GM21717 (cell line): ENCODE measurements around the gene NOP9.
A peak's percentile ranks its signal among the peaks of the same experiment; 100 is the strongest.

ENCODE experiments used
- ATAC-seq: cut with Tn5 transposase; IDR thresholded peaks from one replicate; pipeline ENCODE4 v1.9.1; 2021; ENCODE audit warnings: mild to moderate bottlenecking, moderate library complexity; ENCODE audit not compliant: unreplicated experiment

The NOP9 gene

DNA sequence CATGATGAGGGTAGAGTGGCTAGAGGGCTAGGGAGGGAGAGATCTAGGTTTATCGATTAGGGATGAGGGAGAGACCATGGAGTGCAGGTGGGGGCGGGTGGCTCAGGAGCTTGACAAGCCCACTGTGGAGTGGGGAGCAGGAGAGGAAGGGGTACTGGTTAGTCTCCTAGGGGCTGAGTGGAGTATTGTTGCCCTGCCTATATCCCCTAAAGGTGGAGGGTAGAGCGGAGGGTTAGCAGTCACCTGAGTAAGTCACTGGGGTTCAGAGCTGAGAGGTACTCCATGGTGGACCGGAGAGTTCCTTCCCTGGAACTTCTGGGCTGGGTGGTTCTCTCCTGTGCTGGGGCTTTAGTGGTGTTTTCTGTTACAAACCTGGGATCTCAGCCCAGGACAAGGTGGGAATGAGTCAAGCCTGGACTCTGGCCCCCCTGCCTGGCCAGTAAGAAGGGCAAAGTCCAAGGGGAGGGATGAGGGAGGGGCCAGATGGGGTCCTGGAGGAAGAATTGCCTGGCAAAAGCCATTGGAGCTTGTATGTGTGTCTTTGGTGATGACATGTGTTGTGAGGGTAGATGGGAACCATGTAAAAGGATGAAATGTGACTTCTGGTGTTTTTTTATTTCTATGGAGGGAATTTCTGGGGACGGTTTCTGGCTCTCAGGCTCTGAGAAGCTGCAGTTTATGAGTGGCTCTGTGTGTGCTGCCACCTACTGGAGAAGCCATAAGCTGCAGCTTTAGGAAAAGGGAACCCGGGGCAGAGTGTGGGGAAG is 8.1 kb downstream of the NOP9 start, which contains the start of gene CIDEB:
CIDEB (minus strand) TSS at position 403 of the 767 bp plus-strand sequence; CDS start at position 284, 119 bp downstream.
- no peak for ATAC-seq

DNA sequence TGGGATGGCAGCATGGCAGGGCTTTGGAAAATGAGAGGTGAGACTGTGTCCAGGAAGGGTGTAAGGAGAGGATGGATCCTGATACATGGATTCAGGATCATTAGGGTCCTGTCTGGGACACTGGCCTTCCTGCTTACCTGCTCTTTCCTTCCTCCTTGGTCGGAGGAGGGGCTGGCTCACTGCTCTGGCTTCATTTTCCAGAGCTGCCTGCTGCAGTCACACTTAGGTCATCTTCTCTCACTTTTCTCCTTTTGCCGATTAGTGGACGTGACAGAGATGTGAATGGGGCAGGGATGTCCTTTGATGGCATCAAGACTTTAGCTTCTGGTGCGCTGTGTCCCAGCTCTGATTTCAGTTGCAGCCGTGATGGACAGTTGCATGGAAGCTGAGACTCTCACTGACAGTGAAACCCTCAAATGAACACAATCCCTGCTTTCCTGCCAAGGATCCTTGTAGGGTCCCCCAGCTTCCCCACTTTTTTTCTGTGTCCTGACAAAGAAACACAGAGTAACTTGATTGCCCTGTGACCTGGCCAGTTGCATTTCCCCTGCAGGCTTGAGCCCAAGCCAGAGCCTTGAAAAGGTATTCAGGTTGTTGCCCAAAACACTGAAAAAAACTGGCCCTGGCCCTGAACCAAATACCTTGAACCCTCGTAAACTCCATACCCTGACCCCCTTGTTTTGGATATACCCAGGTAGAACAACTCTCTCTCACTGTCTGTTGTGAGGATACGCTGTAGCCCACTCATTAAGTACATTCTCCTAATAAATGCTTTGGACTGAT is 8.9 kb downstream of the NOP9 start:
- no peak for ATAC-seq

DNA sequence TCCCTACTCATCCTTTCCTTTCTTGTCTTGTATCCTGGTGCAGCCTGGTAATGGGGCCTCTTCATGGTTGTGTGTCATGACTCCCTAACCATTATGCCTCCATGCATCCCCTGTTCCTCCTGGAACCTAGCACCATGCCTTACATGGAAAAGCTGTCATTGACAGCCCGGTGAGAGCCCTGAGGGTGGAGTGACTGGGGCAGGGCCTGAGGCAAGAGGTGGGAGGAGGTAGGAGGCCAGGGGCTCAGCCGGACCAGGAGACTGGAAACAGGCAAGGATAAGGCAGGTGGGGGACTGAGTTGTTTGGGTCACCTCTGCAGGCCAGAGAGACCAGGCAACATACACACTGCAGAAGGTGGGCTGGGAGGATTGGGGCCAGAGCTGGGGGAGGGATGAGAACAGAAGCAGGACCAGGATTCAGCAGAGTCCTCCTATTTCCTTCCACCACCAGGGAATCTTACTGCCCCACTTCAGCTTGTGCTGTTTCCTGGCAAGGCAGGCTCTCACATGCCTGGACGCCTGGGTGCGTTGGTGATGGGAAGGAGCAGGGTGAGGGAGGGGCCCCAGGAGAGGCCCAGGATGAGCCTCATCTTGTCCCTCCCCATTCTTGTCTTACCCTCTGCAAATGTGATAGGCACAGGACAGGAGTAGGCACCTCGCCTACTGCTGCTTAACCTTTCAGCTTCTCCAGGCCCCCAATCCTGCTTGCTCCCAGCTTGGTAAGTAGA is 10.1 kb downstream of the NOP9 start, which contains the start of gene LTB4R2:
LTB4R2 (plus strand) TSS at position 603 of the 727 bp plus-strand sequence. CDS start 525 bp downstream, outside the sequence.
- no peak for ATAC-seq

DNA sequence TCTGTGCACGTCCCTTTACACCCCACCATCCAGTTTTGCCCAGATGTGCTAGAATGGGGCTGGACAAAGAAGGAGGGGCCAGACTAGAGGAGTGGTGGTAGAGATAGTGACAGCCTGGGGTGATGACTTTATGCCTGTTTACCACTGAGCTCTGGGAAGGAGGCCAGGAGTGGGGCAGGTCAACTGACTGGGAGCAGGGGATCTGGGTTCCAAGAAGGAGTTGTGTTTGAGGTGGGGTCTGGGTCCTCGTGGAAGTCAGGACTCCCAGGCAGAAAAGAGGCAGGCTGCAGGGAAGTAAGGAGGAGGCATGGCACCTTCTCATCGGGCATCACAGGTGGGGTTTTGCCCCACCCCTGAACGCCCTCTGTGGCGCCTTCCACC is 10.6 kb downstream of the NOP9 start:
- no peak for ATAC-seq

DNA sequence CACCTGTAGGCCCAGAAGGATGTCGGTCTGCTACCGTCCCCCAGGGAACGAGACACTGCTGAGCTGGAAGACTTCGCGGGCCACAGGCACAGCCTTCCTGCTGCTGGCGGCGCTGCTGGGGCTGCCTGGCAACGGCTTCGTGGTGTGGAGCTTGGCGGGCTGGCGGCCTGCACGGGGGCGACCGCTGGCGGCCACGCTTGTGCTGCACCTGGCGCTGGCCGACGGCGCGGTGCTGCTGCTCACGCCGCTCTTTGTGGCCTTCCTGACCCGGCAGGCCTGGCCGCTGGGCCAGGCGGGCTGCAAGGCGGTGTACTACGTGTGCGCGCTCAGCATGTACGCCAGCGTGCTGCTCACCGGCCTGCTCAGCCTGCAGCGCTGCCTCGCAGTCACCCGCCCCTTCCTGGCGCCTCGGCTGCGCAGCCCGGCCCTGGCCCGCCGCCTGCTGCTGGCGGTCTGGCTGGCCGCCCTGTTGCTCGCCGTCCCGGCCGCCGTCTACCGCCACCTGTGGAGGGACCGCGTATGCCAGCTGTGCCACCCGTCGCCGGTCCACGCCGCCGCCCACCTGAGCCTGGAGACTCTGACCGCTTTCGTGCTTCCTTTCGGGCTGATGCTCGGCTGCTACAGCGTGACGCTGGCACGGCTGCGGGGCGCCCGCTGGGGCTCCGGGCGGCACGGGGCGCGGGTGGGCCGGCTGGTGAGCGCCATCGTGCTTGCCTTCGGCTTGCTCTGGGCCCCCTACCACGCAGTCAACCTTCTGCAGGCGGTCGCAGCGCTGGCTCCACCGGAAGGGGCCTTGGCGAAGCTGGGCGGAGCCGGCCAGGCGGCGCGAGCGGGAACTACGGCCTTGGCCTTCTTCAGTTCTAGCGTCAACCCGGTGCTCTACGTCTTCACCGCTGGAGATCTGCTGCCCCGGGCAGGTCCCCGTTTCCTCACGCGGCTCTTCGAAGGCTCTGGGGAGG is 11.3 kb downstream of the NOP9 start, which contains the start of gene LTB4R:
LTB4R (plus strand) TSS at position 857 of the 959 bp plus-strand sequence. CDS start 4,150 bp downstream, outside the sequence.
- ATAC-seq = peak; percentile 52

DNA sequence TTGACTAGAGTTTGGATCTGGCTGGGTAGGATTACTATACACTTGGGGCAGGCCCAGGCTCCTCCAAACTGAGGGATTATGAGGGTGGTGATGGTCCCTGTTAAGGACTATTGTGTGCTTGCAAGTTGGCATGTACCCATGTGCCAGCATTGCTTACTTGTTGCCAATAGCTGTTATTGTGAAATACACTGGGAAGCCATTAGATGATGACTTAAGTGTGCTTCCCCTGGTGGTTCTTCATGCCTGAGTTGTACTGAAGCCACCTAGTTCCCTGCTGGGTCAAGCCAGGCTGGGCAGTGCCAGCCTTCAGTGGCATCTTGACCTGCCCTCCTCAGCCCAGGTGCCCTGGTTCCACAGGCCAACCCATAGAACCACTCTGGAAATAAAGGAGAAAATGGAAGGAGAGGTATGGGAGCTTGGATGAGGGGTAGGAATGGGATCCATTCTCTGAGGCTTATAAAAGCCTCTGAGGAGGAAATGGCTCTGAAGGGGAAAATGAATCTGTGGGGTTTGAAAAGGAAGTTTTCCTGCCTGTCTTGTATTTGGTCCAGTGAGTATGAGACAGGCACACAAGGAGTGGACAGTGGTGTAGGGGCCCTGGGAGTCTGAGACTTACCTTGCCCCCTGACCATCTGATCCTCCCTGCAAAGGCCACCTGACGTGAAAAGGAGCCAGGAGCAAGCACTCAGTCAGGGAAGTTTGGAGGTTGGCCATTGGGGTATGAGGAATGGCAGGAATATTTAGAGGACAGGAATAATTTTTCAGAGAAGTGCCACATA is 12.4 kb downstream of the NOP9 start:
- no peak for ATAC-seq

DNA sequence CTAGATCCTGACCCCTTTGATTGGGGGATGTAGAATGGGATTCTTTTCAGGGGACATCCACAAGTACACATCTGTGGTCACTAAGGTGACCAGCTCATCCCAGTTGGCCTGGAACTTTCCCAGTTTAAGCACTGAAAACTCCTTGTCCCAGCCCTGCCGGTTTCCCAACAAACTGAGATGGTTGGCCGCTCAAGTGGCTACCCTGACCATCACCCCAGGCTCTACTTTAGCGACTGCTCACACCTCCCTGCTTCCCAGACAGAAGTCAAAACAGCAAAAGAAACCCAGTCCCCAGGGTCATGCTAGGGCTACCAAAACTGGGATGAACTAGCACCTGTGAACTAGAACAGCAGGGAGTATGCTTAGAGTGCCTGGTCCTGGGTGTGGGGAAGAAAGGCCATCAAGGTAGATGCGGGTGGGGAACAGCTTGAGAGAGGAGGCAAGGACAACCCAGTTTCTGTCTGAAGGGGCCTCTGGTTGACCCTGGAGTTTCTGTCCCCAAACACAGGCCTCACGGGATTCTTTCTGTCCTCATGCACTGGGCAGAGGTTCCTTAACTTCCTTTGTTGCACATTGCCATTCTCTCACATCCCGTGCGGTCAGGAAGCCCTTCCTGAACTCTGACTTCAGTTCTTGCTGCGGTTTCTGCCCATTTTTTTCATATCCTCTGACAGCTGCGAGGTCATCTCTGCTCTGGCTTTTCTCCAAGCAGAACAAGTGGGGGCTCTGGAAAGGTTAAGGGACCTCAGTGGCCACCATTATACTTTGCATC is 13.3 kb downstream of the NOP9 start:
- ATAC-seq = no peak

DNA sequence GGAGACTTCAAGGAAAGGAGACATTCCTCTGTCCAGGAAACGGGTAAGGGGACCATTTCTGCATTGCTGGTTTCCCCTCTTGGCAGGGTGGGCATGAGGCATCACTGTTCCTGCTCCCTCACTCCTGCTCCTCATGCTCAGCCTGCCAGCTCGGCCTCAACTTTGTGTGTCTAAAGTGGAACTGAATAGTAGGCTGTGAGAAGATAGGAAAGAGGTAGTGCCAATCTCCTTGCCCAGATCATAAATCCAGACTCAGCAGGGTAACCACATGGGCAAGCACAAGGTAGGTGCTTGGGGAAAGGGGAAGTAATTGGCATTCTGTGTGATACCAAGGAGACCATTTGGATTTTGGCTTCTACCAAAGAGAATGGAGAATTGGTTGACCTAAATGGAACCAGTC is 14.3 kb downstream of the NOP9 start:
- ATAC-seq = no peak

DNA sequence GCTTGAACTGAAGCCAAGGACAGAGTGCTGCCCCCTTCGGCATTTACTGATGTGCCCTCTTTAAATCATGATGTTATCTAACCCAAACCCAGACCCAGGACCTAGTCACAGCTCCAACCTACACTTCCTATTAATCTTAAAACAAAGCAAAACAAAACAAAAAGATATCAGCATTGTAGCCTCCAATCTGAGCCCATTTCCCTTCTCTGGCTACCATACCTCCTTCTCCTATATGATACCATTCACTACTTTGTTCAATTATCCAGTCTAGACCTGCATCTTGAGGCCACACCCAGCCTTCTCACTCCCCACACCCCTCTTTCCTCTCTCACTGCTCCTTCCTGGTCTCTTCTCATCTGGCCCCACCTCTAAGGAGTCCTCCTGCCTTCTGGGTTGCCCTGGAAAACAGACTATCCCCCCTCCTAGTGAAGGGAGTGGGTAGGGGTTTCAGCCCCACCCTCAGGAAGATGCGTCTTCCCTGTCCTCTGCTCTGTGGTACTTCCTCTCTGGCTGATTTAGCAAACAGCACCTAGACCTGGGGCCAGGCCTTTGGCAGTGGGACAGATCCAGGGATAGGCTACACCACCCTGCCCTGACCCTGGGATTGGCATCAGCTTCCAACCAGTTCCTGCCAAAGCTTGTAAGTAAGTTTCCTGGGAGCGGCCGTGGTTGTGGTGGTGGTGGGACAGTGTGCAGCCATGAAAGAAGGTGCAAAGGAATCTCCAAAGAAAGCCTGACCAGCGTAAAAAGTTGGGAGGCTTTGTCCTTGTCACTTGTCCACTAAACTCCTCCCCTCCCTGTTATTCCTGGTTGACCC is 14.9 kb downstream of the NOP9 start:
- no peak for ATAC-seq

DNA sequence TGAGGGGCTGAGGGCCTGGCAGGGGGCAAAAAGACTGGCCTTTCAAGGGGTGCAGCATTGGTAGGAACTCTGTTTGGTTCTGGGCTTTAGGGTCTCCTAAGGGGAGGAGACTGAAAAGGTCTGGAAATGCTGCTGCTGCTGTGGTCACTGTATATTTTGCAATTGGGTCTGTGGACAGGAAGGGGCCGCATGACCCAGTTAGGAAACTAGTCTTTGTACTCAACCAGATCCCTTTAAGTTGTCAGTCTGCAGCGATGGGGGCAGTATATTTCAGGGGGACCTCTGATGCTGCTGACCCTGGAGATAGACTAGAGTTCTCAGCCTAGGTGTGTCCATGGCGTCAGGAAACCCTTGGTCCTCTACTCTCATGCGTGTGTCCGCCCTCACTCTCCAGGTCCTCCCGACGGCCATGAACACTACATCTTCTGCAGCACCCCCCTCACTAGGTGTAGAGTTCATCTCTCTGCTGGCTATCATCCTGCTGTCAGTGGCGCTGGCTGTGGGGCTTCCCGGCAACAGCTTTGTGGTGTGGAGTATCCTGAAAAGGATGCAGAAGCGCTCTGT is 15.7 kb downstream of the NOP9 start:
- ATAC-seq = no peak

DNA sequence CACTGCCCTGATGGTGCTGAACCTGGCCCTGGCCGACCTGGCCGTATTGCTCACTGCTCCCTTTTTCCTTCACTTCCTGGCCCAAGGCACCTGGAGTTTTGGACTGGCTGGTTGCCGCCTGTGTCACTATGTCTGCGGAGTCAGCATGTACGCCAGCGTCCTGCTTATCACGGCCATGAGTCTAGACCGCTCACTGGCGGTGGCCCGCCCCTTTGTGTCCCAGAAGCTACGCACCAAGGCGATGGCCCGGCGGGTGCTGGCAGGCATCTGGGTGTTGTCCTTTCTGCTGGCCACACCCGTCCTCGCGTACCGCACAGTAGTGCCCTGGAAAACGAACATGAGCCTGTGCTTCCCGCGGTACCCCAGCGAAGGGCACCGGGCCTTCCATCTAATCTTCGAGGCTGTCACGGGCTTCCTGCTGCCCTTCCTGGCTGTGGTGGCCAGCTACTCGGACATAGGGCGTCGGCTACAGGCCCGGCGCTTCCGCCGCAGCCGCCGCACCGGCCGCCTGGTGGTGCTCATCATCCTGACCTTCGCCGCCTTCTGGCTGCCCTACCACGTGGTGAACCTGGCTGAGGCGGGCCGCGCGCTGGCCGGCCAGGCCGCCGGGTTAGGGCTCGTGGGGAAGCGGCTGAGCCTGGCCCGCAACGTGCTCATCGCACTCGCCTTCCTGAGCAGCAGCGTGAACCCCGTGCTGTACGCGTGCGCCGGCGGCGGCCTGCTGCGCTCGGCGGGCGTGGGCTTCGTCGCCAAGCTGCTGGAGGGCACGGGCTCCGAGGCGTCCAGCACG is 16.4 kb downstream of the NOP9 start:
- ATAC-seq = no peak

DNA sequence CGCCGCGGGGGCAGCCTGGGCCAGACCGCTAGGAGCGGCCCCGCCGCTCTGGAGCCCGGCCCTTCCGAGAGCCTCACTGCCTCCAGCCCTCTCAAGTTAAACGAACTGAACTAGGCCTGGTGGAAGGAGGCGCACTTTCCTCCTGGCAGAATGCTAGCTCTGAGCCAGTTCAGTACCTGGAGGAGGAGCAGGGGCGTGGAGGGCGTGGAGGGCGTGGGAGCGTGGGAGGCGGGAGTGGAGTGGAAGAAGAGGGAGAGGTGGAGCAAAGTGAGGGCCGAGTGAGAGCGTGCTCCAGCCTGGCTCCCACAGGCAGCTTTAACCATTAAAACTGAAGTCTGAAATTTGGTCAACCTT is 16.9 kb downstream of the NOP9 start:
- no peak for ATAC-seq

DNA sequence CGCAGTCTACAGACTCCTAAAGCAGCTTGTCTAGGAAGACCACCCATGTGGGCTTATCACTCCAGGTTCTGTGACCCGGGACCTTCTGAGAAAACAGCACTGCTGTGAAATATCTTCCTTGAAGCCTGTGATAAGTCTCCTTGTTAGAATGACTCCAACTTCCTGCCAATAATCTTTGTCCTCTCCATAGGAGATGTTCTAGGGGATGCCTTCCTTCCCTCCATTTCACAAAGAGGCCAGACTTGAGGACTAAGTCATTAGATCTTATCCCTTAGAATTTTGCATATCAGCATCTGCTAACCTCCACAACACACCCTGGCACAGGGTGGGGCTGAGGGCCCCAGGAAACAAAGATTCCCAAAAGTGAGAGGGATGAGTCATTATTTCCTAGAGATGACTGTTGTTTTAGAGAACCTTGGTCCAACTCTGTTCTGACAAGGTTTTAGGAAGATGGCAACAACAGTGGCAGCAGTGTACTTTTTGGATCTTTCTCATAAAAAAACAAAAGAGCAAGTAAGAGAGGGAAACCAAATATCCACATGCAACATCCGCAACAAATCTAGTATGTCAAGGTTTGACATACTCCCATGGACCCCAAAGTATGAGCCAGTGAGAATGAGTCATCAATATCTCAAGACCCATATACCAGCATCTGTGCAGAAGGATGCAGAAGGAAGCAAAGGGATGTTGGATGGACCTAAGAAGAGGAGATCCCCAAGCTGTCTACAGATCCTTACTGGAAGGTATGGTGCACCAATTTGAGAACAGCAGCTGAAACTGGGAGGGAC is 17.7 kb downstream of the NOP9 start:
- ATAC-seq = no peak

DNA sequence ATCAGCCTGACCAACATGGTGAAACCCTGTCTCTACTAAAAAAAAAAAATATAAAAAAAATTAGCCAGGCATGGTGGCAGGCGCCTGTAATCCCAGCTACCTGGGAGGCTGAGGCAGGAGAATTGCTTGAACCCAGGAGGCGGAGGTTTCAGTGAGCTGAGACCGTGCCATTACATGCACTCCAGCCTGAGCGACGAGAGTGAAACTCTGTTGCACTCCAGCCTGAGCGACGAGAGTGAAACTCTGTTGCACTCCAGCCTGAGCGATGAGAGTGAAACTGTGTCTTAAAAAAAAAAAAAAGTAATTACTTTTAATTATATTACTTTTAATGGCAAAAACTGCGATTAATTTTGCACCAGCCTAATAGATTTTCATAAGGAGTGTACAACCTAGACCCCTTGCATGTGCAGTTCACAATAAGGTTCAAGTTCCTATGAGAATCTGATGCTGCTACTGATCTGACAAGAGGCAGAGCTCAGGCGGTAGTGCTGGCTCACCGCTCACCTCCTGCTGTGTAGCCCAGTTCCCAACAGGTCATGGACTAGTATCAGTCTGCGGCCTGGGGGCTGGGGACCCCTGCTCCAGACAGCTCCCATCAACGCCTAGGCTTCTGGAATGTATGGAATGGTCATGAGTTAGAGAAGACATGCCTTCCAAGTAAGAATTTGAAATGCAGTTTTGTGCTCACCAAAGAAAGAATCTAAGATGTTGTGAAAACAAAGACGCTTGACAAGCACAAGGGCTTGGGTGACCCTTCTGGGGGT is 21.7 kb downstream of the NOP9 start:
- no peak for ATAC-seq

DNA sequence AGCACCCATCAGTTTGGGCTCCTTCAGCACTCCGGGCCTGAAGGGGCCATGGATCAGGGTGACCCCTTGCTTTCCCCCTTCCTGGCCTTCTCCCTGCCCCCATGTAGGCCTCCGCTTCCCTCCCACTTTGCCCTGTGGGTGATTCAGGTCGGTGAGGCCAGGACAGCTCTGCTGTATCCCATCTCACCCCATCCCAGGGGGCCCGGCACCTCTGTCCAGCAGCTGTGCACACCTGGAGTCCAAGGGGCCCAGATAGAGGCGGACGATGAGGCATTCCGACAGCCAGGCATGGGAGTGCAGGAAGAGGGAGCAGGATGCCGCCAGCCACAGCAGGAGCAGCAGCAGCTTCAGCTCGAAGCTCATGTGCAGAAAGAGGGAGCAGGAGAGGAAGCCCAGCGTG is 23.0 kb downstream of the NOP9 start:
- ATAC-seq = no peak
